Urinary bladder (tissue), 4 donors: Measurements from ENCODE around the gene ZNF710. TPM values are rescaled to one million over a fixed set of nuclear protein-coding genes. Genes with fewer than 3 reads are reported as not detected.

Source experiments
- DNase-seq: peaks from one replicate; pipeline ENCODE4 v3.0.0-alpha.2; 2015; ENCODE audit errors: extremely low spot score
- H3K27ac ChIP-seq: one replicate; pipeline ENCODE4 v1.5.1; 2013; ENCODE audit warnings: low read depth, mild to moderate bottlenecking, moderate library complexity
- H3K36me3 ChIP-seq: one replicate; pipeline ENCODE4 v1.6.1; 2013; ENCODE audit warnings: mild to moderate bottlenecking, moderate library complexity; ENCODE audit not compliant: insufficient read depth
- H3K4me1 ChIP-seq: one replicate; pipeline ENCODE4 v1.6.1; 2013; ENCODE audit warnings: mild to moderate bottlenecking, moderate library complexity; ENCODE audit not compliant: insufficient read depth
- H3K4me3 ChIP-seq: one replicate; pipeline ENCODE4 v1.5.1; 2013; ENCODE audit warnings: low read depth, low read length
- WGBS: extraction: QIAGEN DNeasy Blood & Tissue Kit; methylation state at CpG from one replicate; pipeline ENCODE4 v1.1.7; 2013; 5-methylcytosine and 5-hydroxymethylcytosine counted together
- polyA plus RNA-seq: library from polyadenylated mRNA; stranded (reverse); fragments of 200-250 nt; gene quantifications from one replicate; pipeline ENCODE4 v1.2.3, GENCODE V29; 2013
- total RNA-seq: library from RNA; depleted of rRNA; stranded (reverse); fragments of >200 nt; gene quantifications from one replicate; pipeline ENCODE4 v1.2.3, GENCODE V29; 2014
- donor health status: healthy with polysubstance abuse.
- donor health status: healthy.

The ZNF710 gene
- total and polyA plus RNA-seq, 2 donors = 9.6 to 9.7 TPM

DNA sequence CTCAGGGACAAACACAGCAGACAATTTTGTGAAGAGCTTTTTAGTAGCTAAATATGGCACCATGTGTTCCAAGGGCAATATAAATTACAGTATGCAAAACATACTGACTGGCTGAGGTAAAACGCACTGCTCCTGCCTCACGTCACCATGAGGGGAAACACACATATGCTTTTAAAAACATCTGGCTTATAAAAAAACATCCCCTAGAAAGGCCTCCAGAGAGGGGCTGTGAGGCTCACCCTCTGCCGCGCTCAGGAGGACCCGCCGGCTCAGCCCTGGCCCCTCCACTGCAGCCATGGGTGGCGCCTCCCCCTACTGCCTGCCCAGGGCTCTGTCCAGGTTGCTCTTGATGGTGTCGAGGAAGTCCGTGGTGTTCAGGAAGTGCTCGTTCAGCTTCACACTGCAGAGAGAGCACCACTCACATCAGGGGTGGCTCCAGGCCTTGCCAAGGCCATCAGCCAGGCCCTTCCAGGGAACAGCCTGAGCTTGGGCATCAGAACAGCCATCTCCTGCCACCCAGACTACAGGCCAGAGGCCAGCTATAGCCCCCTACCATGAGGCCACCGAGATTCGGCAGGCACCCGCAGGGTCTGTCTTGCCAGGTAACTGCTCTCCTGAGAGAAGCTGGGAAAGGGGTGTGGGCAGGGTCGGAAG is 83.0 kb downstream of the ZNF710 start:
- H3K27ac ChIP-seq = no peak overlapping the region
- DNase-seq = no peak
- no peak overlapping the region for H3K4me3 ChIP-seq
- H3K4me1 ChIP-seq = no peaks in the 10 kb centered on the region
- H3K36me3 ChIP-seq = no peaks in the 10 kb centered on the region
- WGBS = 80% methylated on average over 14 of the region's 14 CpGs

DNA sequence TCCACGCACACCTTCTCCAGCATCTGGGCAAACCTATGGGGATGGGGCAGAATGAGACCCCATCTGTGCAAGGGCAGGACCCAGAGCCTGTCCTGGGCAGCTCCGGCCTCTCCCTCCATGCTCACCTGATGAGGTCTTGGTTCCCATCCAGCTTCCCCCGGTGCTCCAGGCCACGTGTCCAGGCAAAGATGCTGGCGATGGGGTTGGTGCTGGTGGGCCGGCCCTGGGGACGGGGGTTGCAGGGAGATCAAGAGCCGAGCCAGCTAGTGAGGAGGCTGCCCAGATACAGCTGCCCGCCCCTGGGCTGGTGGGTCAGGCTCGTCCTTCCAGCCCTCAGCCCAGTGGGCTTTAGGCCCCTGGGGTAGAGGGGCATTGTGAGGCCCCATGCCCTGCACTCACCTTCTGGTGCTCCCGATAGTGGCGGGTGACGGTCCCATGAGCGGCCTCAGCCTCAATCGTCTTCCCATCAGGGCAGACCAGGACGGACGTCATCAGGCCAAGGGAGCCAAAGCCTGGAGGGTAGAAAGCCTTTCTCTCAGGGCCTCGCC is 83.8 kb downstream of the ZNF710 start:
- 90% methylated on average over 18 of the region's 18 CpGs for WGBS
- Histone ChIP-seq H3K27ac (no peak overlapping the region), H3K4me3 (no peak overlapping the region), H3K4me1 (no peaks in the 10 kb centered on the region), H3K36me3 (peaks cover 2% of the 10 kb centered on the region)
- DNase-seq = no peak

DNA sequence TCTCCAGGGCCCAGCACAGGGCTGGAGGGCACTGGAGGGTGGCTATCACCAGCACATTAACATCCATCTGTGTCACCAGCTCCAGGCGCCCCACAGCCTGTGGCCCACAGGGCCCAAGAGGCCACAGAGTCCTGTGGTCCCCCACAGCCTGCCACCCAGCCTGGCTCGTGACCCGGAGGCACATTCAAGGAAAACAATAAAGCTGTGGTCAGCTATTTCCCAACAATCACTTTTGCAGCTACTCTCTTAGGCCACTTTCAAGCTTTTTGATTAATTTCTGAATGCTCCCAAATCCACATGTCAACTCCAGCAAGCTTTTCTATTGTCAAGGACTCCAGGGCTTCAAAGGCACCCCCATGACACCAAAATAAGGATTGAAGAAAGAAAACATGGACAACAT is 84.4 kb downstream of the ZNF710 start:
- H3K36me3 ChIP-seq = peaks cover 2% of the 10 kb centered on the region
- WGBS = 87% methylated on average over 3 of the region's 3 CpGs
- no peak overlapping the region for H3K4me3 ChIP-seq
- no peaks in the 10 kb centered on the region for H3K4me1 ChIP-seq
- DNase-seq = no peak
- no peak overlapping the region for H3K27ac ChIP-seq

GRCh38 chr15:90086868-90087268 is 85.7 kb downstream of the ZNF710 start:
- no peaks in the 10 kb centered on the region for H3K4me1 ChIP-seq
- no peak for DNase-seq
- H3K4me3 ChIP-seq = no peak overlapping the region
- 93% methylated on average over 7 of the region's 7 CpGs for WGBS
- H3K27ac ChIP-seq = no peak overlapping the region
- peaks cover 2% of the 10 kb centered on the region for H3K36me3 ChIP-seq

DNA sequence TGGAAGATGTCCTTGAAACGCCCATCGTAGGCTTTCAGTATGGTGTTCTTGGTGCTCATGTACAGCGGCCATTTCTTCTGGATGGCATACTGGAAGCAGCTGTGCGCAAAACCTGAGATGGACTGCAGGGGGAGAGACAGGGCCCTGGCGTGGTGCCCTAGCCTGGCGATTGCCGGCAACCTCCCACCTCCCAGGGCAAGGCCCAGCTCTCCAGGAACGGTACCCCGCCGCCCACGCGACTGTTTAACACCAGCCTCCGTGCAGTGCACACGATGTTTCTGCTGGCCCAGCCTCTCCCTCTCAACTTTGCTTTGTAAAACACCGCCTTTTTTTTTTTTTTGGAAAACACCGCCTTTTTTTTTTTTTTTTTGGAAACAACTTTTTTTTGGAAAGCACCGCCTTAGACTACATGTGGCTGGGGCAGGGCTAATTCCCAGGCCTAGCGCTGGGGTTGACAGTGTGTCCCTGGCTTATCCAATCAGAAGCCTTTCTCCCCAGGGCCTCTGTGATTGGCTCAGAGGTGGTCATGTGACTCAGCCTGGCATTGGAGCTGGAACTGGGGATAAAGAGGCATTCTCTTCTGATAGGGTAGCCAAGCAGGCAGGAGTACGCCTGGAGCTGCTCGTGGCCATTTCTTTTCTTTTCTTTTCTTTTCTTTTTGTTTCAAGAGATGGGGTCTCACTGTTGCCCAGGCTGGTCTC is 86.5 kb downstream of the ZNF710 start:
- Histone ChIP-seq H3K4me3 (no peak overlapping the region), H3K36me3 (peaks cover 2% of the 10 kb centered on the region), H3K4me1 (no peaks in the 10 kb centered on the region), H3K27ac (no peak overlapping the region)
- WGBS = 86% methylated on average over 20 of the region's 20 CpGs
- DNase-seq = no peak

GRCh38 chr15:90090226-90090848 is 89.2 kb downstream of the ZNF710 start:
- 87% methylated on average over 11 of the region's 11 CpGs for WGBS

GRCh38 chr15:90091156-90091931 is 90.2 kb downstream of the ZNF710 start:
- WGBS = 74% methylated on average over 17 of the region's 17 CpGs
- Histone ChIP-seq H3K27ac (no peak overlapping the region), H3K36me3 (peaks cover 2% of the 10 kb centered on the region), H3K4me1 (no peaks in the 10 kb centered on the region), H3K4me3 (no peak overlapping the region)
- DNase-seq = no peak

More at GRCh38 chr15:90090226-90090848, 89.2 kb downstream of the ZNF710 start:
- no peak for DNase-seq
- H3K27ac ChIP-seq = no peak overlapping the region
- H3K36me3 ChIP-seq = peaks cover 2% of the 10 kb centered on the region
- H3K4me3 ChIP-seq = no peak overlapping the region
- no peaks in the 10 kb centered on the region for H3K4me1 ChIP-seq

- Histone ChIP-seq H3K4me3 (no peak overlapping the region), H3K27ac (peak overlapping the region; percentile 42), H3K36me3 (no peaks in the 10 kb centered on the region), H3K4me1 (no peaks in the 10 kb centered on the region)
- DNase-seq = no peak
- 58% methylated on average over 3 of the region's 3 CpGs for WGBS
Observed at GRCh38 chr15:90095521-90095959, 94.4 kb downstream of the ZNF710 start.

- Histone ChIP-seq H3K4me1 (no peaks in the 10 kb centered on the region), H3K27ac (peak overlapping the region; percentile 71), H3K36me3 (no peaks in the 10 kb centered on the region), H3K4me3 (no peak overlapping the region)
- 52% methylated on average over 4 of the region's 4 CpGs for WGBS
- DNase-seq = no peak
Observed at GRCh38 chr15:90097475-90097874, 96.4 kb downstream of the ZNF710 start.

DNA sequence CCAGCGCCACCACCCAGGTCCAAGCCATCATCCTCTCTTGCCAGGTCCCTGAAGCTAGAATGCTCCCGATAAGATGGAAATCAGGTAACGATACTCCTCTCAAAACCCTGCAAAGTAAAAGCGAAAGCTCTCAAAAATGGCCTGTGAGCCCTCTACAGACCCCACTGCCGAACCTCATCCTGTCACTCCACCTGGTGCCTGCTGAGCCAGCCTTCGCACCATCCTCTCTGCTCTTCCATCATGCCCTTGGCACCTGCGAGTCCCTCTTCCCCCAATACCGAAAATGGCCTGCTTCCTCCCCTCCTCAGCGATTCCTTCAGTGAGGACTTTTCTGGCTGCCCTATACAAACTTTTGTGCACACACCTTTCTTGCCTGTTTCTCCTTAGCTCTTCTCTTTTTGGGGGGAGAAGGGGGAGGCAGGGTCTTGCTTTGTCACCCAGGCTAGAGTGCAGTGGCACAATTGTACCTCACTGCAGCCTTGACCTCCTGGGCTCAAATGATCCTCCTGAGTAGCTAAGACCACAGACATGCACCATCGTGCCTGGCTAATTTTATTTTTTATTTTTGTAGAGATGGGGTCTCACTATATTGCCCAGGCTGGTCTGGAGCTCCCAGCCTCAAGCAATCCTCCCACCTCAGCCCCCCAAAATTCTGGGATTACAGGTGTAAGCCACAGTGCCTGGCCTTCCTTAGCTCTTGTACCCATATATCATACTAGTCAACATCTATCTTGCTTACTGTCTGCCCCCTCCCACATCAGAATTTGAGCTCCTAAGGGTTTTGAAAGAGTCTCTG is 98.1 kb downstream of the ZNF710 start:
- H3K36me3 ChIP-seq = no peaks in the 10 kb centered on the region
- no peak for DNase-seq
- 83% methylated on average over 10 of the region's 10 CpGs for WGBS
- peaks cover 2% of the 10 kb centered on the region for H3K4me1 ChIP-seq
- H3K4me3 ChIP-seq = no peak overlapping the region
- peak overlapping the region; percentile 19 for H3K27ac ChIP-seq

DNA sequence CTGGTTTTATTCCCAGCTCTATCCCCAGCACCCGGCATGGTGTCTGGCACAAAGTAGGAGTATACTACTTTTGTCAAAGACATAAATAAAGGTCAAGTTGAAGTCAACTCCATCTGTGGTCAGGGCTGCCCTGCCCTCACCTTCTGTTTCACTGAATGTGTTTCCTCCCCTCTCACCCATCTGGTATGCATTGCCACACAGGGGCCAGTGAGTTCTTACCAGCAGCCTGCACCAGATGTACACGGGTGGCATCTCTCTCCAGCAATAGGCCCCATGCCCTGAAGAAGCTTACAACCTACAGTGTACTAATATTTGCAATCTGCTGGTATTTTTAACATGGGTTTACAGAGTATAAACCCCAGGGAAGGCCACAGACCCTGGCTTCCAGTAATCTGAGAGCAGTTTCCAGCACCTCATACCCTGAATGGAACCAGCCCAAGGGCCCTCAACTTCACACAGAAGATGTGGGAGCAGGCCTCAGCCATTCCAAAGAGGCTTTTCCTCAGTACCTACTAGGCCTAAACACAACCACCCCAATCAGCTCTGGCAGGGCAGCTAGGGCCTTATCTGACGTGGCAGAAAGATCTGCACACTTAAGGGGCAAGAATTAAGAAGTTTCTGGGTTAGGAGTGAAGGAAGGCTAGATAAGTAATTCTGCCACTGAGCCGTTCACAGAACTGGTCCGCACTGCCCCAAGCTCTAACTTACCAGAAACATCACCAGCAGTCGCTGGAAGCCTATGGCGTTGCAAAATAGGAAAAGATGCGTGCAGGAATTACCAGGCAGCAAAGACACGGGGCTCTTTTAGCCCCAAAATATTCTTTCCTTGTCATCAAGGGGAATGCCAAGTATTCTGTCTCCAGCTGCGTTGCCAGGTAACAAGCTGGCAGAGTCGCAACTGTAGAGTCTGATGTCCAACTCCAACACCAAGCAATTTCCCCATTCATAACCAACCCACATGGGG is 99.0 kb downstream of the ZNF710 start:
- Histone ChIP-seq H3K4me1 (peaks cover 2% of the 10 kb centered on the region), H3K4me3 (no peak overlapping the region), H3K36me3 (no peaks in the 10 kb centered on the region), H3K27ac (peak overlapping the region; percentile 2)
- no peak for DNase-seq
- WGBS = 36% methylated on average over 11 of the region's 11 CpGs
